GM19468 (cell line): ENCODE data around the gene RIPK1.

Source experiments
- ATAC-seq: cut with Tn5 transposase; IDR thresholded peaks from one replicate; pipeline ENCODE4 v1.9.1; 2021; ENCODE audit warnings: mild to moderate bottlenecking, moderate library complexity, moderate number of reproducible peaks; ENCODE audit not compliant: unreplicated experiment; ENCODE audit errors: extremely low read depth

The RIPK1 gene

DNA sequence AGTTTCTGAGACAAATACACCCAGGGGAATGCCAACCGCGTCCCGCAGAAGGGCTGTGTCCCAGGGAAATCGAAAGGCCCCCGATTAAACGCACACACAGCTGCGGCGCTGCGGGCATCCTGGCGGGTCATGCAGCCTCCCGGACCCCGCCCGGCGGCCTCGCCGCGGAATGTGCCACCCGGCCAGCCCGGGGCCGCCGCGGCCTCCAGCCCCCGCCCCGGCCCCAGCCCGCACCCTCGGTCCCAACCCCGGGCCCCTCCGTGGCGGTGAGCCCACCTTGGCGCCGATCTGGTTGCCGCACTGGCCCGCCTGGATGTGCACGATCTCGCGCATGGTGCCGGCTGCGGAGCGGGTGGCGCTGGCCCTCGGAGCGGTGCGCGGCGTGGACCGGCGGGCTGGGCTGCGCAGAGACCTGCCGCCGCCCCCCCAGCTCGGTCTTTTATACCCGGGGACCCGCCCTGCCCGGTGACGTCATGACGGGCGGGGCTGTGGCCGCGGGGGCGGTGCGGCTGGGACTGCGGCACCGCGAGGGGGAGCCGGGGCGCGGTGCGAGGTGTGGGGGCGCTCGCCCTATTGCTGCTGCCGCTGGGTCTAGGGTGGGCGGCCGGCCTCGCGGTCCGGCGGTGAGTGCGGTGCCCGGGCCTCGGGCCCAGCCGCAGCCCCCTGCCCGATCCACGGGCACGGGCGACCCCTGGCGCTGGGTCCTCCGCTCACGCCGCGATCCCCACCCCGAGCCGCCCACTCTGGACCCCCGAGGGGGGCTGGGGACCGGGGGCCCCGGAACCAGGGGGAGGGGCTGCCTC is 89.0 kb downstream of the RIPK1 start, which contains the start of gene TUBB2A:
Gene TUBB2A, minus strand, starts transcription at position 414 of the 803 bp plus-strand sequence. Its CDS starts 81 bp downstream, at position 333.
- peak; percentile 55 for ATAC-seq

DNA sequence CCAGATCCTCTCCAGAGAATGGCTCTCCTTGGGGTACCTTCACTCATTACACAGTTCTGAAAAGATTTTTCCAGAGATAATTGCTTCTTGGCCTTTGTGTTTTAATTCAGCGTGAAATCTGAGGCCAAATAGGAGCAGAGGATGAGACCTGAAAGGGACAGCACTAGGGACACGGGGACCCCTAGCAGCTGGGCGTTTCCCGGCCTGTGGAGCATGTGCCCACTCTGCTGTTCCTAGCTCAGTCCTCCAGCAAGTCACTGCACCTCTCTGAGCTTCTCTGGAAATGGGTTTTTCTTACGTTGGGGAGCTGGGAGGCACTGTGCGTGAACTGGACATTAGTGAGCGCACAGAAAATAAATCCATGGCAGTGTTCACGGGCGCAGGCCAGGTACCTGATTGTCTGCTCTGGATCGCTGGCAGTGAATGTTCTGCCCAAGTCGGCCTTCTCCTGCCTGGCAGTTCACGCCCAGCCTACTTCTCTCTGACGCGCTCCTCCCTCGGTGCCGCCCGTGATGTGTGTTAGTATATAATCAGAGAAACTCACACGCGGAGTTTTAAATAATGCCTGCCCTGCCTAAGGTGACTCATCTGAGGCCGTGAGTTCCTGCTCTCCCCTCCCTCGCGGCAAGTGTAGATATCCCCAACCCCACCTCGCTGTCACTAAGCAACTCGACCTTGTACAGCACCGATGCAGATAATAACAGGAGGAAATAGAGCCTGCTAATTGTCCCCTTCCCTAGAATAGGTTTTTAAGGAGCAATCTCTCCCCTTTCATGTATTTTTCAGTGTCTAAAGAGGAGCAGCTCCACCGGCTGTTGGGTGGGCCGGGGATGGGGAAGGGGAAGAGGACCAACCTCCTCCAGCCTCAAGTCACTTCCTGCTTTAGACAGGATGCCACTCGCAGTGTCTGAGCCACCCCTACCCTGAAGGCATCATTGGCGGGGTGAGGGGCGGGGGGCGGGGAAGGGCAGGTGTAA is 91.8 kb downstream of the RIPK1 start:
- no peak for ATAC-seq

- ATAC-seq = no peak
These were observed 93.8 kb downstream of the RIPK1 start for GRCh38 chr6:3162067-3162497.

GRCh38 chr6:3162565-3163247 is 94.4 kb downstream of the RIPK1 start:
- ATAC-seq = peak; percentile 34

GRCh38 chr6:3163248-3163594 is 94.9 kb downstream of the RIPK1 start:
- no peak for ATAC-seq

DNA sequence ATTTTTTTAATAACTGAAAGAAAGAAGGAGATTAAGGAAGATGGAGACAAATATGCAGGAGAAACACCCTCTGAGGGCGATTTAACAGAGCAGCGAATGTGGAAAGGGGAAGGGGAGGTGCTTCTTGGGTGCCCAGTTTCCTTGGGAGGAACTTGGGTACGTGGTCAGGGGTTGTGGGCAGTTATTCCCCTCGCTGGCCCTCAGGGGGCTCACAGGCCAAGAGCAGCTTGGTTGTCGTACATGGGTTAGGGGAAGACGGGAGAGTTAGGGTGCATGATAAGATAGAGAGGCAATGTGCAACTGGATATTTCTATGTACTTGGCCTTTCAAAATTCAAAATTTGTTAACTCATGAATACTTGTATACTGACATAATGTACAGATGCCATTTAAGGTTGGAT is 96.1 kb downstream of the RIPK1 start:
- ATAC-seq = no peak
